Cardiac muscle cell (in vitro differentiated cells and primary cell): Measurements from ENCODE around the gene EDA. TPM values are rescaled to one million over a fixed set of nuclear protein-coding genes. Genes with fewer than 3 reads are reported as not detected.

Experiments used
- DNase-seq, 2 donors: peaks; one replicate each; pipeline versions ENCODE4 v3.0.0 to v3.0.0-alpha.2; 2010 to 2017; ENCODE audit warnings: low read depth in 1 of 2, low spot score in 1 of 2
- H3K27ac ChIP-seq: fragments of 200-600 bp; sonication (generic); 2 replicates; pipeline ENCODE4 v1.5.1; 2016
- H3K27me3 ChIP-seq: fragments of 200-600 bp; sonication (generic); 2 replicates; pipeline ENCODE4 v1.6.0; 2016; ENCODE audit warnings: control low read depth
- H3K36me3 ChIP-seq: fragments of 200-600 bp; sonication (generic); 2 replicates; pipeline ENCODE4 v1.5.1; 2016; ENCODE audit warnings: control low read depth
- H3K4me1 ChIP-seq: fragments of 200-600 bp; sonication (generic); 2 replicates; pipeline ENCODE4 v1.8.1; 2017; ENCODE audit warnings: low read depth, mild to moderate bottlenecking, mixed run types
- H3K4me3 ChIP-seq: fragments of 200-600 bp; sonication (generic); 2 replicates; pipeline ENCODE4 v1.5.1; 2016; ENCODE audit warnings: mild to moderate bottlenecking
- H3K9me3 ChIP-seq: fragments of 200-600 bp; sonication (generic); 2 replicates; pipeline ENCODE4 v1.5.1; 2017; ENCODE audit warnings: low read depth, mild to moderate bottlenecking, control low read depth
- CTCF ChIP-seq: IDR thresholded peaks from 2 replicates; pipeline ENCODE4 v1.5.1; 2012; ENCODE audit warnings: low read depth, mild to moderate bottlenecking, low read length
- polyA plus RNA-seq: library from polyadenylated mRNA; unstranded; fragments of >200 nt; fragmentation: Nextera tagmentation; extraction: Ambion mirVana; gene quantifications from 2 replicates; pipeline ENCODE4 v1.2.1, GENCODE V29; 2016
- total RNA-seq: library from RNA; depleted of rRNA; stranded (reverse); fragments of >200 nt; gene quantifications from 2 replicates; pipeline ENCODE4 v1.2.3, GENCODE V29; 2016

Gene EDA
- total and polyA plus RNA-seq, 2 experiments from 2014 or later = 0.56 to 2.7 TPM

GRCh38 chrX:69724307-69724706, 108.4 kb downstream of the EDA start:
- Histone ChIP-seq H3K27ac (no peak overlapping the region), H3K36me3 (no peaks in the 10 kb centered on the region), H3K4me3 (no peak overlapping the region), H3K27me3 (no peaks in the 10 kb centered on the region), H3K9me3 (no peaks in the 10 kb centered on the region), H3K4me1 (no peaks in the 10 kb centered on the region)
- no peak for DNase-seq
- no peak for TF ChIP-seq CTCF

DNA sequence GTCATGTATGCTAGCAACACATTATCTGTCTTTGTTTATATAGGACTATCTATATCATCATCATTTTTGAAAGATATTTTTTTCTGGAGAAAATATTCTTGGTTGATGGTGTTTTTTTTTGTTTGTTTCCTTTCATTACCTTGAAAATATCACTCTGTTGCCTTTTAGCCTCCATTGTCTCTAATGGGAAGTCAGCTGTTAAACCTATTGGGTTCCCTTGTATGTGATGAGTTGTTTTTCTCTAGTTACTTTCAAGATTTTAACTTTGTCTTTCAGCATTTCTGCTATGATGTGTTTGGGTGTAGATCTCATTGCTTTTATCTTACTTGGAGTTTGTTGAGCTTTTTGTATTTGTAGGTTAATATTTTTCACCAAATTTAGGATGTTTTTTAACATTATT, 124.4 kb downstream of the EDA start:
- no peak for DNase-seq

GRCh38 chrX:69741721-69742120, 125.8 kb downstream of the EDA start:
- H3K4me3 ChIP-seq = no peak overlapping the region
- no peaks in the 10 kb centered on the region for H3K36me3 ChIP-seq
- TF ChIP-seq CTCF = no peak
- H3K9me3 ChIP-seq = no peaks in the 10 kb centered on the region
- H3K27ac ChIP-seq = no peak overlapping the region
- peak in 1 of 2 donors; percentile 42 for DNase-seq
- H3K27me3 ChIP-seq = no peaks in the 10 kb centered on the region
- H3K4me1 ChIP-seq = no peaks in the 10 kb centered on the region

More for the DNA sequence above, 124.4 kb downstream of the EDA start:
- Histone ChIP-seq H3K4me3 (no peak overlapping the region), H3K4me1 (no peaks in the 10 kb centered on the region), H3K27ac (no peak overlapping the region), H3K9me3 (no peaks in the 10 kb centered on the region), H3K36me3 (no peaks in the 10 kb centered on the region), H3K27me3 (no peaks in the 10 kb centered on the region)
- no peak for TF ChIP-seq CTCF

GRCh38 chrX:69746051-69746450, 130.1 kb downstream of the EDA start:
- H3K27me3 ChIP-seq = no peaks in the 10 kb centered on the region
- H3K4me3 ChIP-seq = no peak overlapping the region
- H3K36me3 ChIP-seq = no peaks in the 10 kb centered on the region
- peak in 1 of 2 donors; percentile 59 for DNase-seq
- H3K9me3 ChIP-seq = no peaks in the 10 kb centered on the region
- H3K27ac ChIP-seq = no peak overlapping the region
- no peaks in the 10 kb centered on the region for H3K4me1 ChIP-seq
- no peak for TF ChIP-seq CTCF

DNA sequence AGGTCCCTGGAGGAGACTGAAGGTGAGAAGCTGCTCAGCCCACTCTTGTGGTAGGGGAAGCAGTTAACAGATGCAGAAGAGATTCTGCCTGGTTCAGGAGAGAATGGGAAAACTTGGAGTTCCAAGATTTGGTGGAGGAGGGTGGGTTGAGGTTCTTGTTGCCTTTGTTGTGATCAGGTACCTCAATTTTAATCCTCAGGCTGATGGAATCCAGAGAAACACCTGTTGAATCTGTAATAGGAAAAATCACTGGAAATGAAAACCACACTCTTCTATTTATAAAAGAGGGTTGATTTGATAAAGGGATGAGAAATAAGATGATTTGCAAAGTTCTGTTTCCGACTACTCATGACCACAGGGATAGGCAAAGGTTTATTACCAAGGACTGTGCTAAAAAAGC, 132.1 kb downstream of the EDA start:
- DNase-seq = no peak
- Histone ChIP-seq H3K4me3 (no peak overlapping the region), H3K27me3 (no peaks in the 10 kb centered on the region), H3K27ac (no peak overlapping the region), H3K4me1 (no peaks in the 10 kb centered on the region), H3K9me3 (no peaks in the 10 kb centered on the region), H3K36me3 (no peaks in the 10 kb centered on the region)
- no peak for TF ChIP-seq CTCF
